Femur (tissue), 1 donor: Measurements from ENCODE around the gene HSF4.

Experiments
- DNase-seq: peaks from one replicate; pipeline ENCODE4 v3.0.0-alpha.2; 2017

HSF4 gene

GRCh38 chr16:67185651-67186134, 21.1 kb downstream of the HSF4 start:
- no peak for DNase-seq

GRCh38 chr16:67186550-67186950, 22.0 kb downstream of the HSF4 start:
- no peak for DNase-seq

GRCh38 chr16:67187175-67187890, 22.8 kb downstream of the HSF4 start:
- peak; percentile 68 for DNase-seq

GRCh38 chr16:67188323-67188722, 23.8 kb downstream of the HSF4 start:
- DNase-seq = no peak

- no peak for DNase-seq
Observed at GRCh38 chr16:67188798-67189197, 24.3 kb downstream of the HSF4 start.

- no peak for DNase-seq
Observed at GRCh38 chr16:67190041-67190440, 25.5 kb downstream of the HSF4 start, which contains the start of gene EXOC3L1. Gene EXOC3L1, minus strand, starts transcription at chr16:67190136. Its CDS starts 460 bp downstream, at chr16:67189676.

- no peak for DNase-seq
Observed at GRCh38 chr16:67190448-67191399, 26.2 kb downstream of the HSF4 start.

- no peak for DNase-seq
Observed at GRCh38 chr16:67191411-67191994, 27.0 kb downstream of the HSF4 start.

GRCh38 chr16:67191995-67192681, 27.6 kb downstream of the HSF4 start, which contains the start of gene E2F4:
Gene E2F4, plus strand, starts transcription at chr16:67192155. Its CDS starts 73 bp downstream, at chr16:67192228.
- DNase-seq = peak; percentile 95

GRCh38 chr16:67192781-67193361, 28.3 kb downstream of the HSF4 start:
- DNase-seq = no peak

- DNase-seq = no peak
Observed at GRCh38 chr16:67193536-67193935, 29.0 kb downstream of the HSF4 start.

- DNase-seq = no peak
Observed at GRCh38 chr16:67194260-67194659, 29.7 kb downstream of the HSF4 start.

- no peak for DNase-seq
Observed at GRCh38 chr16:67195676-67196075, 31.1 kb downstream of the HSF4 start.

GRCh38 chr16:67196881-67197280, 32.3 kb downstream of the HSF4 start:
- DNase-seq = no peak

- no peak for DNase-seq
Observed at GRCh38 chr16:67197704-67198103, 33.2 kb downstream of the HSF4 start.

- no peak for DNase-seq
Observed at GRCh38 chr16:67198238-67198734, 33.7 kb downstream of the HSF4 start.

- no peak for DNase-seq
Observed at GRCh38 chr16:67199011-67199807, 34.7 kb downstream of the HSF4 start, which contains the start of gene ELMO3. Gene ELMO3, plus strand, starts transcription at chr16:67199131. Its CDS starts 196 bp downstream, at chr16:67199327.

GRCh38 chr16:67199808-67200198, 35.3 kb downstream of the HSF4 start:
- DNase-seq = no peak

- DNase-seq = no peak
Observed at GRCh38 chr16:67200491-67200890, 35.9 kb downstream of the HSF4 start.

- no peak for DNase-seq
Observed at GRCh38 chr16:67201411-67202345, 37.1 kb downstream of the HSF4 start.
